GM12878 (cell line): ENCODE data around the gene CBX8. TPM values are rescaled to one million over a fixed set of nuclear protein-coding genes. Genes with fewer than 3 reads are reported as not detected.

Source experiments
- ATAC-seq: fragments of 200-7000 bp; cut with Tn5 transposase; 3 replicates; pipeline ENCODE4 v1.9.1; 2020; ENCODE audit warnings: mild to moderate bottlenecking, moderate library complexity
- BruUV-seq: library from RNA; stranded (reverse); fragments of 400-500 nt; replicated peaks from 2 replicates; lab custom pipeline; 2021; lab: Mats Ljungman, UMichigan
- CTCF ChIA-PET: fragments of 300-600 bp; sonication (Branson Sonifier 250); formaldehyde crosslinking; extraction: SDS; loops from one replicate; lab custom pipeline; 2021; ENCODE audit warnings: inconsistent platforms; lab: Yijun Ruan, JAX
- POLR2A ChIA-PET: fragments of 350-600 bp; formaldehyde crosslinking; extraction: SDS; loops from one replicate; lab custom pipeline; 2021; ENCODE audit warnings: inconsistent platforms; lab: Charles Lee
- RAD21 ChIA-PET: fragments of 300-600 bp; sonication (Branson Sonifier 250); formaldehyde crosslinking; loops from one replicate; lab custom pipeline; 2023; ENCODE audit warnings: antibody characterized with exemption; ENCODE audit not compliant: unreplicated experiment; lab: Charles Lee
- SMC1A ChIA-PET: fragments of 300-600 bp; sonication (Branson Sonifier 250); formaldehyde crosslinking; loops from one replicate; lab custom pipeline; 2023; ENCODE audit not compliant: unreplicated experiment, uncharacterized antibody; lab: Charles Lee
- DNase-seq: peaks from one replicate; pipeline ENCODE4 v3.0.0-alpha.2; 2011; ENCODE audit warnings: low read depth, low spot score
- FAIRE-seq: peaks from 3 replicates; lab custom pipeline; 2011; peaks lifted over from hg19 to GRCh38; lab: Jason Lieb, UNC
- H2AFZ ChIP-seq: 2 replicates; pipeline ENCODE4 v1.6.0; 2011; ENCODE audit warnings: low read depth, low read length, control low read depth; ENCODE audit not compliant: control insufficient read depth
- H3K27ac ChIP-seq: 2 replicates; pipeline ENCODE4 v1.5.1; 2011; ENCODE audit warnings: control low read depth; ENCODE audit not compliant: control insufficient read depth, insufficient read depth
- H3K27me3 ChIP-seq, 2 experiments: replicated peaks in 1 of 2; 2 replicates each; pipeline versions ENCODE4 v1.6.0 to v1.6.1; 2011; ENCODE audit warnings: low read length in 1 of 2; ENCODE audit not compliant: control insufficient read depth in 2 of 2, insufficient read depth in 2 of 2
- H3K36me3 ChIP-seq, 2 experiments: 2 replicates each; pipeline ENCODE4 v1.5.1; 2011; ENCODE audit warnings: low read length in 1 of 2; ENCODE audit not compliant: control insufficient read depth in 2 of 2, insufficient read depth in 2 of 2
- H3K4me1 ChIP-seq: 2 replicates; pipeline ENCODE4 v1.6.1; 2011; ENCODE audit warnings: mild to moderate bottlenecking, low read length, moderate library complexity, mixed read lengths; ENCODE audit not compliant: control insufficient read depth, insufficient read depth
- H3K4me2 ChIP-seq: 2 replicates; pipeline ENCODE4 v1.6.0; 2011; ENCODE audit warnings: control low read depth; ENCODE audit not compliant: control insufficient read depth, insufficient read depth
- H3K4me3 ChIP-seq: fragments of 200-600 bp; sonication (generic); 2 replicates; pipeline ENCODE4 v1.5.1; 2016
- H3K79me2 ChIP-seq: 2 replicates; pipeline ENCODE4 v1.6.0; 2011; ENCODE audit warnings: low read length; ENCODE audit not compliant: control insufficient read depth, insufficient read depth
- H3K9ac ChIP-seq: 2 replicates; pipeline ENCODE4 v1.8.0; 2011; ENCODE audit warnings: low read length, control low read depth, mixed read lengths; ENCODE audit not compliant: control insufficient read depth, insufficient read depth
- H3K9me3 ChIP-seq: replicated peaks from 3 replicates; pipeline ENCODE4 v1.5.1; 2011; ENCODE audit warnings: mild to moderate bottlenecking, low read length; ENCODE audit not compliant: control insufficient read depth, insufficient read depth
- H4K20me1 ChIP-seq: 2 replicates; pipeline ENCODE4 v1.6.0; 2011; ENCODE audit not compliant: control insufficient read depth, insufficient read depth
- BHLHE40 ChIP-seq, 2 experiments: fragments of 450-650 bp in 1 of 2; IDR thresholded peaks; 2 replicates each; pipeline ENCODE4 v1.6.1; 2011 to 2017; ENCODE audit warnings: low read depth in 2 of 2, borderline replicate concordance in 1 of 2, improper control_type of control experiment in 1 of 2, low read length in 1 of 2, mild to moderate bottlenecking in 1 of 2
- CHD2 ChIP-seq: IDR thresholded peaks from 2 replicates; pipeline ENCODE4 v1.6.1; 2011; ENCODE audit warnings: low read depth, low read length, improper control_type of control experiment, borderline replicate concordance
- CREM ChIP-seq: IDR thresholded peaks from 2 replicates; pipeline ENCODE4 v1.6.1; 2014; ENCODE audit warnings: antibody characterized with exemption, low read depth
- CUX1 ChIP-seq: IDR thresholded peaks from 2 replicates; pipeline ENCODE4 v1.6.1; 2012; ENCODE audit warnings: improper control_type of control experiment, low read depth, low read length; ENCODE audit not compliant: insufficient replicate concordance
- ZNF622 ChIP-seq: fragments of 450-650 bp; IDR thresholded peaks from 2 replicates; pipeline ENCODE4 v1.6.1; 2017; ENCODE audit warnings: mild to moderate bottlenecking, inconsistent platforms
- WGBS: methylation state at CpG from one replicate; pipeline ENCODE4 v1.1.6; 2016; ENCODE audit warnings: low lambda C conversion rate; ENCODE audit not compliant: insufficient replicate concordance, insufficient coverage; ENCODE audit errors: missing lambda C conversion rate; 5-methylcytosine and 5-hydroxymethylcytosine counted together
- in situ Hi-C: fragments of 300-500 bp; cut with MboI; formaldehyde crosslinking; loops from 9 replicates; pipeline ENCODE4 v1.14.3; 2018; ENCODE audit warnings: mixed read lengths
- intact Hi-C: fragments of 100-400 bp; cut with micrococcal nuclease; formaldehyde crosslinking; loops from one replicate; pipeline ENCODE4 v1.14.2; 2022; ENCODE audit not compliant: unreplicated experiment
- polyA plus RNA-seq, 11 experiments: library from polyadenylated mRNA; depleted of rRNA in 4 of 11; unstranded in 6 of 11; stranded (reverse) in 5 of 11; fragments of >200 nt; fragmentation: Nextera tagmentation in 4 of 11; fragmentation: Illumina TruSeq in 1 of 11; extraction: Ambion mirVana in 4 of 11; extraction: Trizol in 1 of 11; gene quantifications; 1 replicate in 1 of 11; 2 replicates in 10 of 11; pipeline versions ENCODE4 v1.2.1 to v1.2.3, GENCODE V29; 2011 to 2016; ENCODE audit warnings: inconsistent platforms in 2 of 11, missing spikeins in 2 of 11, low read depth in 1 of 11
- total RNA-seq, 4 experiments: library from RNA; depleted of rRNA in 3 of 4; stranded (reverse); fragments of >200 nt in 3 of 4; fragmentation: Illumina TruSeq in 1 of 4; extraction: Trizol in 1 of 4; gene quantifications; 2 replicates each; pipeline versions ENCODE4 v1.2.1 to v1.2.3, GENCODE V29; 2013 to 2021

CBX8 gene
- total and polyA plus RNA-seq, 10 of the 15 experiments (the other 5 are each of a cell fraction or from before 2014, with no cell fraction given), result 0.03 to 6.7 (median 1.9) TPM

DNA sequence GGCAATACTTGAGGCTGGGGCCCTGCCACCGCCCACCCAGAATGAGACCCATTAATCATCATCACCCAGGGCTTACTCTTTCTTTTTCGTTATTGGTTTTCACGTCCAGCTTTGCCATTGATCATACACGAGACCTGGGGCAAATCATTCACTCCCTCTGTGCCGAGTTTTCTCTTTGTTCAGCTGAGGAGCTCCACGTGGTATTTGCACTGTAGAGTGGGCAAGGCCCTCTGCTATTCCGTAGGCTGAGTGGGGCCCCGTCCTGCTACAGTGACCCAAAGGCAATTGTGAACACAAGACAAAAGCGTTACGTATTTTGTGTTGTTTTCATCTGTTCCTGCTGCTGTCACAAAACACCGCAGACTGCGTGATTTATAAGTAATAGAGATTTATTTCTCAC lies 42.5 kb downstream of the CBX8 start:
- no peaks in the 10 kb centered on the region for H3K79me2 ChIP-seq
- SMC1A ChIA-PET, result no interaction called here
- H3K27me3 ChIP-seq, result no peaks in the 10 kb centered on the region; a peak in 1 of 4 replicates
- DNase-seq (no peak), ATAC-seq (no peak), FAIRE-seq (no peak)
- RAD21 ChIA-PET, result no interaction called here
- H3K27ac ChIP-seq, result no peak overlapping the region
- TF ChIP-seq CREM (no peak), BHLHE40 (IDR thresholded peaks at IDR 0.05; ENCODE audit: borderline replicate concordance in 1 of 2, low read depth in 2 of 2, low read length in 1 of 2) (no peak), CUX1 (no peak), CHD2 (no peak), ZNF622 (no peak)
- no peak overlapping the region for H2AFZ ChIP-seq
- POLR2A ChIA-PET, result interaction anchor here (1.0 kb wide), 1 partner anchor 10 kb away, joined by 3 read pairs; no protein-coding TSS in a partner anchor
- no peaks in the 10 kb centered on the region for H3K36me3 ChIP-seq
- CTCF ChIA-PET, result no interaction called here
- 37% methylated on average over 12 of the region's 12 CpGs for WGBS
- BruUV-seq, result no TSS peak
- in situ Hi-C loops (no loop called here), intact Hi-C loops (no loop called here)
- H4K20me1 ChIP-seq, result no peaks in the 10 kb centered on the region
- no peak overlapping the region for H3K4me2 ChIP-seq
- H3K9me3 ChIP-seq, result no peaks in the 10 kb centered on the region
- no peak overlapping the region for H3K4me3 ChIP-seq
- H3K4me1 ChIP-seq, result peaks cover 3% of the 10 kb centered on the region
- no peak overlapping the region for H3K9ac ChIP-seq
